OCI-LY3 (cell line): ENCODE measurements around the gene FAM161B.

Experiments
- CTCF ChIP-seq: fragments of 200-600, 300-600 bp; sonication (generic); IDR thresholded peaks from 2 replicates; pipeline ENCODE4 v1.5.1; 2014; ENCODE audit warnings: antibody characterized with exemption, low read length, low read depth
- EZH2phosphoT487 ChIP-seq: fragments of 200-600 bp; shearing (Covaris generic); IDR thresholded peaks from 2 replicates; pipeline ENCODE4 v1.6.1; 2018; ENCODE audit warnings: antibody characterized with exemption, mixed run types, low read depth

DNA sequence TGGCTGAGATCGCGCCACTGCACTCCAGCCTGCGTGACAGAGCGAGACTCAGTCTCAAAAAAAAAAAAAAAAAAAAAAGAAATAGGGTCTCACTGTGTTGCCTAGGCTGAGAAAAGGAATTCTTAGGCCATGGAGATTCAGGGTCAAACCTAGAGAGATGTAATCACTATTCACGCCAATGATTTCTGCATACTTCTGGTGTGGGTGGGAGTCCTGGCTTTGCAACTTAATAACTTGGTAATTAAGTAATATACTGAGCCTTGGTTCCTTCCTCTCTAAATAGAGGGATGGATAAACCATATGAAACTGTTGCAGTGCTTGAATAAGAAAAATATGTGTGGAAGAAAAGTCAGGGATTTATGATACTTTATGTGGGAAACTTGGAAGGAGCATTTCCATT lies 60.5 kb downstream of the FAM161B start:
- no peak for TF ChIP-seq CTCF
- no peak for TF ChIP-seq EZH2phosphoT487
